G401 (cell line): Measurements from ENCODE around the gene DNAJB13. TPM values are rescaled to one million over a fixed set of nuclear protein-coding genes. Genes with fewer than 3 reads are reported as not detected.

Source experiments
- DNase-seq: peaks from one replicate; pipeline ENCODE4 v3.0.0-alpha.2; 2015; ENCODE audit warnings: low spot score
- in situ Hi-C: cut with HindIII; loops from 2 replicates; pipeline ENCODE4 v1.10.0; 2016; ENCODE audit warnings: low sequenced_read_pairs, mixed read lengths
- total RNA-seq: library from RNA; depleted of rRNA; stranded (reverse); fragments of >200 nt; shearing (Covaris generic); gene quantifications from 2 replicates; pipeline ENCODE4 v1.2.3, GENCODE V29; 2014

DNAJB13 gene
- total RNA-seq, 1 experiment from 2014 or later: 4.6 TPM

DNA sequence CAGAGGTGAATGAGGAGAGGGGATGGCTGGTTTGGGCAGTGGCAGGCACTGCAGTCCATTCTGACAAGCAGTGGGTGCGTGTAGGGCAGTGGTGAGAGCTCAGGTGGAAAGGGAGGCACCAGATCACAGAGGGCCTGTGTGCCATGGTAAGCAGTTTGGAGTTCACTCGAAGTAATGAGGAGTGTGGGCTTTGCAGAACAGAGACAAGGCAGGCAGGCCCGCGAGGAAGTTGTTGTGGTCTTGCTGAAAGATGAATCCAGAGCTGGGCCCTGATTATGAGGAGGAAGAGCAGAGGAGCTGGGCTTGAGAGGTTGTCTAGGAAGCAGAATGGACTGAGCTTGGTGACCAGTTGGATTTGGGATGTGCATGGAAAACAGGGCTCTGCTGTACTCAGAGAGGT lies 1.6 kb upstream of the DNAJB13 start:
- no peak for DNase-seq
- in situ Hi-C loops: no loop called here

DNA sequence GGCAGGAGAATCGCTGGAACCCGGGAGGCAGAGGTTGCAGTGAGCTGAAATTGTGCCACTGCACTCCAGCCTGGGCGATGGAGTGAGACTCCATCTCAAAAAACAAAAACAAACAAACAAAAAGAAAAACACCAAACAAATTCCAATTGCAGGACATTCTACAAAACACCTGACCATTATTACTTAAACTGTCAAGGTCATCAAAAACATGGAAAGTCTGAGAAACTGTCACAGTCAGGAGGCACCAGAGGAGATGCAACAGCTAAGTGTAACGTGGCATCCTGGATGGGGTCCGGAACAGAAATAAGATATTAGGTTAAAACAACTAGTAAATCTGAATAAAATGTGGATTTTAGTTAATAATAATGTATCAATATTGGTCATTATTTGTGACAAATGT lies 914 bp upstream of the DNAJB13 start:
- in situ Hi-C loops: no loop called here

DNA sequence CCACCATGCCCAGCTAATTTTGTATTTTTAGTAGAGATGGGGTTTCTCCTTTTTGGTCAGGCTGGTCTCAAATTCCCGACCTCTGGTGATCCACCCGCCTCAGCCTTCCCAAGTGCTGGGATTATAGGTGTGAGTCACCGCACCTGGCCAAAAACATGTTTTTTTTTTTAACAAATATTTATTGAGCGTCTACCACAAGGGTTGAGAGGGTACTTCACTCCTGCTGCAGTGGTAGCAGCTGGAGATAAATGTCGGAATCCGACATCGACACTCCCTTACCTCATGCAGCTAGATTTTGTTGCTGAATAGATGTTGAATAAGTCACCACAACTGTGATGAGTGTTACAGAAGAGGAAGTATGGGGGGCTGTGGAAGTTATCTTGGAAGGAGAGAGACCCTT lies 971 bp downstream of the DNAJB13 start:
- DNase-seq: no peak
- in situ Hi-C loops: no loop called here

More for the DNA sequence above, 914 bp upstream of the DNAJB13 start:
- no peak for DNase-seq

DNA sequence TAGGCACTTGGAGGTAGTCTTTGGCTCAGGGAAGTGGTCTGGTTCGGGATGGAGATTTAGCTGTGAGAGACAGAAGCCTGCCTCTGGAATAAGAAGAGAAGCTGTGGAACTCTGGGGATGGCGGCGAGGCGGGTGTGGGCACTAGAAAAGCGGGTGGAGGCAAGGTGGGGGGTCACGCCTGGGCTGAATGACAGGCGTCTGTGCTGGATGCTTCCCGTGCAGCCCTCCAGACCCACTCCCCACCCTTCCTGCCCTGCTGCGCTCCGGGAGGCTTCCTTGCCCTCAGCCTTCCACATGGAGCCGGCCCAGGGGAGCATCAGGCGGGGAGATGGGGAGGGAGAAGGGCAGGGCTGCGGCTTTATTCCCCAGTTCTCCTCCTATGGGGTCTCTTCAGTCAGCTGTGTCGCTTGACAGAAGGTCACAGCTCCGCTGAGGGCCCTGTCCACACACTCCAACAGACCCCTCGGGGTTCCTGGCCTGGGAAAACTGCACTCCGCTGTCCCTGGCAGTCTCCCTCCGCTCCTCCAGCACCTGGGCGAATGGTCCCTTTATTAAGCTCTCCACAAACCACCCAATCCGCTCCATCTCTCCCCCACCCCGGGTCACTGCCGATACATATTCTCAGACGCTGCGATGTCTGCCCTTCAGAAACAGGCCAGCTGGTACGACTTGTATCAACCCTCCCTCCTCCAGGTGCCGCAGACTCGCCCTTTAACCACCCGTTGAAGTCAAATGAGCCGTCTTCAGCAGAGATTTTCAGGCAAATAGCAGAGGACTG lies 6.2 kb downstream of the DNAJB13 start:
- DNase-seq: no peak
- in situ Hi-C loops: no loop called here

DNA sequence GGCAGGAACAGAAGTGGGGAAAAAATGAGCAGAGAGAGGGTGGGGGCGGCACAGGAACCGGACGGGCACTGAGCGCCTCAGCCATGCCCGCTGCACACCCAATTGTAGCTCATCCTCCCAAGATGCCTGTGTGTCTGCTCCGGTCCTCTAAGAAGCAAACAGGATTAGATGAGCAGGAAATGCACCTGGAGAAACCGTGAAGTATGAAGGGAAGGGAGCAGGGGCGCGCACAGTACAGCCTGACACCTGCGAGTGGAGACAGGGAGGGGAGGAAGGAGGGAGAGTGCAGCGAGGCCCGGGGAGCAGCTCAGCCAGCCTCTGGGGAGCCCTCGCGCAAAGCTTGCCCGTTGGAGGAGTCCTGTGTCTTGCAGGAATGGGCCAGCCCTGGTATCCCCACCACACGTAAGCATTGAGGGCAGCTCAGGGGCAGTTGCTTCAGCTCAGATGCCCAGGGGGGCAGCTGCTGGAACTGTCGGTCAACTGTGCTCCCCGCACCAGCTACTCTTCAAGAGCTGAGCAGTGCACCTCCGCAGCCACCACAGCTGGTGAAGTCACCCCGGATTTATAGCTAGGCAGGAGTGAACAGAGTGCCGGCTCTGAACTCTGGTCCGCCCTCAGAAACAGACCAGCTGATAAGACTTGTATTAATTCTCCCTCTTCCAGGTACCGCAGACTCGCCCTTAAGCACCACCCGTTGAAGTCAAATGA lies 7.0 kb downstream of the DNAJB13 start:
- in situ Hi-C loops: no loop called here

DNA sequence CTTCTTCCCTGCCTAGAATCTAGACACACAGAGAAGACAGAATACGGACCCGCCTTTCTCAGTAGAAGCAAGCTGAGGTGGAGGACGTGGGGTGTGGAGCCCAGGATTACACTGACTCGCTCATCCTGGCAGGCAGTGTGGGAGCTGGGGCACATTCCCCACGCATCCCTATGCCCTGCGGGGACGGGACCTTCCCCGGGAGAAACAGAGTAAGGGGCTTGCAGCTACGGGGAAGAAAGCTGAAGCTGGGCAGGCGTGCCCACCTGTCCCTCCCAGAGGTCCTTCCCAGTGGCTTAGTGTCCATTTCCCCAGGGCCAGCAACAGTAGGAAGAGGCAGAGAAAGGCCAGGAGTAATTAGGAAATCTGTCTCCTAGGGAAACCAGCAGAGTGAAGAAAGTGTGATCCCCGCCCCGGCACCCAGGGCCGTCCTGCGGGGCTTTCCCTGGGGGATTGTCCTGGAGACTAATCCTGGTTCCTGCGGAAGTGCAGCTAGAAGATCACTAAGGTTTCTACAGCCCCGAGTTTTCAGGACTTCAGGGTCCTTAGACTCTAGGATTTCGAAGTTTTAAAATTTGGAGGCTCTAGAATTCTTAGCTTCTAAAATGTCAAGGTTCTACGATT lies 7.8 kb downstream of the DNAJB13 start:
- no peak for DNase-seq
- in situ Hi-C loops: no loop called here

More for the DNA sequence above, 7.0 kb downstream of the DNAJB13 start:
- DNase-seq: no peak

DNA sequence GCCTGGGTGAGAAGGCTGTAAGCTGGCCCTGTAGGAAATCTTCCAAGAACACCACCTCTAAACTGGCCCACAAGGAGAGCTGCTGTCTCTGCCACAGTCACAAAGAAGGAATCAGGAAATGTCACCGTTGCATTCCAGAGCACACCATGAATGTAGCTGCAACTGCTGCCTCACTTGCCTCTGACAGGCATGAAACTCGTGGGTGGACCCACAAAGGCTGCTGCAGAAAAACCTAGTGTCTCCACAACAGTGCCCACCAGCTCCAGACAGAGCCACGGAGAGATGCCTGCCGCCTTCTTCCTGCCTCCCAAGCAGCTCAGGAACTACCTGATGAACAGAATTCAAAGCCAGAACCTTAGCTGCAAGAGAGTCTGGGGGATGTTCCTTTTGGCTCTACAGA lies 10.5 kb downstream of the DNAJB13 start:
- DNase-seq: no peak
- in situ Hi-C loops: no loop called here

DNA sequence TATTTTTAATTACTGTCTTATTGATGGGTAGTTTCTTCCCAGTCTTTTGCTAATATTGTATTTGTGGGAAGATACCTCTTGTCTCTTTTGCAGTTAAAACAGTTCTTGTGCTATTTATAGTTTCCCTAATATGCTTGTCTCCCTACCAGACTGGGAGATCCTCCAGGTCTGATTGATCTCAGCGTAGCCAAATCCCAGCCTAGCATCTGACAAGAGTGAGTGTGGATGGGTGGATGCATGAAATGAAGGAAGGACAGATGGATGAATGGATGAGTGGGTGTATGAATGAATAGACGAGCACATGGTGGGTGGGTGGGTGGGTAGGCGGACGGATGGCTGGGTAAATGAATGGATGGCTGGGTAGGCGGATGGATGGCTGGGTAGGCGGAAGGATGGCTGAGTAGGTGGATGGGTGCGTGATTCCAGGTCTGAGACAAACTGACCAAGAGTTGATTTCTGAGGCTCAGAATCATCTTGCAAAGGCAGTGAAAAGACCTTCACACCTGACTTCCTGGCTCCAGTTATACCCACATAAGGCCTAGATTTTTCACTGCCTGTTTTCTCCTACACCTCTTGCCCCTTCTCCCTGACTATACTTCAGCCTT lies 11.4 kb downstream of the DNAJB13 start:
- in situ Hi-C loops: no loop called here
- no peak for DNase-seq

DNA sequence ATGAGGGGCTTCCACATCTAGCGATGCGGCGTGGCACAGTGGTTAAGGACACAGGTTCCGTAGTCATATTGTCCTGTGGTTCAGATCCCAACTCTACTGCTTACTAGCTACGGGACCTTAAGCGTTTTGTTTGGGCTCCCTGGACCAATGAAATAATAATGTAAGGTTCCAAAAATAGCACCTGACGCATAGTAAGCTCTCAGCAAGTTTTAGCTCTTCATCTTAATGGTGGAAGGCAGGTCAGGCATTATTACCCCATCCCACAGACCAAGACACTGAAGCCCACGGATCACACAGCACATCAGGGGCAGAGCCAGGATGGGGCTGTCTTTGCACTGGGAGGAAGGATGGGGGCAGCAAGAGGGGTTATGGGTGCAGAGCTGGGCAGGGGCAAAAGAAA lies 13.0 kb downstream of the DNAJB13 start:
- in situ Hi-C loops: no loop called here

DNA sequence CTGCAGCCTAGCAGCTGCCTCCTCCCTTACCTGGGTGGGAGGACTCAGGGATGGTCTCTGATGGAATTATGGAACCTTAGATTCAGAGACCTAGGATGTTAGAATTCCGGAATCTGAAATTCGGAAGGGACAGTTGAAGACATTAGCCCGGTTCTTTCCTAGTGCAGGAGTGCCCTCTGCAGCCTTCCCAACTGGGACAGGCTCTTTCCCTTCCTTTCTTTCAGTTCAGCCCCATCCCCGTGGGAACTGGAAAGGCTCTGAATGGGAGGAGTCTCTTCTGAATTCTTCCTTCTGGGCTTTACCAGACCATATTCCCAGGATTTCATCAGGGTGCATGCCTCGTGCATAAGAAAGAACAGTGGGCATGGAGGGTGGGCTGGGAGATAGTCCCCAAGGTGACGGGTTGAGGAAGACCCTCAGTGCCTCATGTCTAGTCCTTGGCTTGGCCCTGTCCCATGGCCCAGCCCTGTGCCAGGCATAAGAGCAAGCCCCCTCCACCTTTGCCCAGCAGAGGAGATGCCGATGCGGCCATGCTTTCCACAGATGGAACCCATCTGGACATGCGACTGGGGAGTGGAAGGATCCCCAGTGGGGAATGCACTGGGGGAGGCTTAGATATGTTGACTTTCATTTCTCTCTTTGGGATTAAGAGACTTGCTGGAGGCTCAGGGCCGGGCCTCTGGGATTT lies 14.4 kb downstream of the DNAJB13 start:
- in situ Hi-C loops: no loop called here
- DNase-seq: peak; percentile 52

More for the DNA sequence above, 13.0 kb downstream of the DNAJB13 start:
- no peak for DNase-seq

DNA sequence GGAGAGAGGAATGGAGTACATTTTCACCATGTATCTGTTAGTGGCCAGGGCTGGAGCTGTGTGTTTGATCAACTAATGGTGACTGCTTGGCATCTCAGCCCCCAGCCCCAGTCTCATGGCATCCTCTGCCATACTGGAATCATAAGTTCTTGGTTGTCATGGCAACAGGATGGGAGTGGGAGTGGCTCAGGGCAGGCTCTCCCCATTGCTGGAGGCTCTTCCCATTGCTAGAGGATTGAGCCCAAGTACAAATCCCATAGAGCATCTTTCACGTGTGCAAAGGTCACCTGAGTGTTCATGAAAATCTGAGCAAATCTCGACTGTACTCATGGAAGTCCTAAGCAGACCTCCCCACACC lies 14.9 kb downstream of the DNAJB13 start:
- in situ Hi-C loops: no loop called here
- DNase-seq: no peak

DNA sequence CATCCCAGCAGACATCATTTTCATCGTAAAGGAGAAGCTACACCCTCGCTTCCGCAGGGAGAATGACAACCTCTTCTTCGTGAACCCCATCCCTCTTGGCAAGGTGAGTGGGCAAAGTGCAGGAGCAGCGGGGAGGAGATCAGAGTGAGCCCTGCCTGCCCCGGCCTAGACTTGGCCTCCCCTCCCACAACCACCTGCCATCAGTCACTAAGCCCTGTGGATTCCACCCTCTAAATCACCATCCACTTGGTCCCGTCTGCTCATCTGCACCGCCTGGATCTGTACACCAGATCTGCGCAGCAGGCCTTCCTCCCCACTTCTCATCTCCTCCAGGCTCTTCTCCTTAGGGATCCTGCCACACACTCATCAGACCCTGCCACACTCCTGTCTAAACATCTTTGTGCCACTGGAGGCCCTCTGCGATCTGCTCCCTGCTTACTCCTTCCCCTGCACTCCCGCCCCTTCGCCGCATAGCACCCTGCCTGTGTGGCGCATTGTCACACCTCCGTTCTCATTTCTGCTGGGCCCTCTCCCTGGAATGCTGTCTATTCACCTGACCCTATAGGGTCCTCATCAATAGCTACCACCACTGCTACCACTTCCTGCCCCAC lies 17.6 kb downstream of the DNAJB13 start:
- DNase-seq: no peak

DNA sequence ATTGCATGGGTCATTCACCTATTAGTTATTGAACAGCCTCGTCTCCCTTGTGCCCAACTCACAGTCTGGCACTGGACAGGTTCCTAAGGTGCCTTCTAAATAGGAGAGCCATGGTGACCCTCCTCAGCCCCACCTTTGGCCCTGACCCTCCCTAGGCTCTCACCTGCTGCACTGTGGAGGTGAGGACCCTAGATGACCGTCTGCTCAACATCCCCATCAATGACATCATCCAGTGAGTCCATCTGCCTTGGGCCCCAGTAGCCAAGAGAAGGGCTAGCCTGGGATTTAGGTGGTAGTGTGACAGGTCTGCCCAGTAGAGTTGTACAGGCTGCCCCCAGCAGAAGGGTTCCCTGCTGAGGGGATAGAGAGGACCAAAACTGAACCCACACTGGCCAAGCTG lies 18.3 kb downstream of the DNAJB13 start:
- no peak for DNase-seq
- in situ Hi-C loops: no loop called here

More for the DNA sequence above, 17.6 kb downstream of the DNAJB13 start:
- in situ Hi-C loops: no loop called here

DNA sequence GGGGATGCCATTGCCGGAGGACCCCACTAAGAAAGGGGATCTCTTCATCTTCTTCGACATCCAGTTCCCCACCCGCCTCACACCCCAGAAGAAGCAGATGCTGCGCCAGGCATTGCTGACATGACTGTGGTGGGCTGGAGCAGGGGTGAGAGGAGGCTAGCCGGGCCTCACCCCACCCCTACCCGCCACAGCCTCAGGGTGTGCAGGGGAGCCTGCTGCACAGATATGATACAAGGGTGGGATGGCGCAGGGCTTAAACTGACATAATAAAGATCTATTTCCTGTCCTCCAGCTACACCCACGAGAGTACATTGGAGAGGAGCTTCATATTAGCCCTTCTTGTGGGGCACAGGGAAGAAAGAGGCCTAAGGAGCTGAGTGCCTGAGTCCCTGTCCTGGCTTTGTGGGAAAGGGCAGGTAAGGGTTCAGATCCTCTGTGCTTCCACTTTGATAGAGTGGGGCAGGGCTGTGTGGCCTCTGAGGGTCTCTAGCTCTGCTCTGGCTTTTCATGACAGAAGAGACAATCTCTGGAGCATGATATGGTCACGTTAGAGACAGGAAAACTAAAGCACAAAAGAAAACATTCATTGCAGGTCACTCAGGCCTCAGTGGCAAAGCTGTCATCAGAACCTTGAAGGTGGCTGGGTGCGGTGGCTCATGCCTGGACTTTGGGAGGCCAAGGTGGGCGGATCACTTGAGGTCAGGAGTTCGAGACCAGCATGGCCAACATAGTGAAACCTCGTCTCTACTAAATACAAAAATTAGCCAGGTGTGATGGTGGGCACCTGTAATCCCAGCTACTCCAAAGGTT lies 19.4 kb downstream of the DNAJB13 start:
- no peak for DNase-seq
- in situ Hi-C loops: no loop called here

DNA sequence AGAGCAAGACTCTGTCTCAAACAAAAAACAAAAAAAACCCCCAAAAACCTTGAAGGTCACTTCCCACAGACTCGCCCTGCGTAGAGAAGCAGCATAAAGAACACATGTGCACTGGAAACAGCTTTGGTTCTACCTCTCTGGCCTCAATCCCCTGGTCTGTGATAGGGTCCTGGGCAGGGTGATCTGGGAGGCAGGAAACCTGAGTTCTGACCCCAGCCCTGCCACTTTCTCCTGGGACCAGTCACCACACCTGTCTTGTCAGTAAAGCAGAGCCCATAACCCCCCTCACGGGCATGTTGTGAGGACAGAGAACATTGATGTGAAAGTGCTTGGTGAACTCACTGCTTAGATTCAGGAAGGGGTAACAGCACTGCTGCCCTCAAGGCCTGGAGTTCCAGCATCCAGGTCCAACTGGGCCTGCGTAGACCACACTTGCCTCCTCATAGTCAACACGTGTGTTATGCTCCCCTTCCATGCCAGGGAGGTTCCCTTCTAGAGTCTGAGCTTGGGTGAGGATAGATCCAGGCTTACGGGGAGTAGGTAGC lies 20.4 kb downstream of the DNAJB13 start:
- no peak for DNase-seq
- in situ Hi-C loops: no loop called here

DNA sequence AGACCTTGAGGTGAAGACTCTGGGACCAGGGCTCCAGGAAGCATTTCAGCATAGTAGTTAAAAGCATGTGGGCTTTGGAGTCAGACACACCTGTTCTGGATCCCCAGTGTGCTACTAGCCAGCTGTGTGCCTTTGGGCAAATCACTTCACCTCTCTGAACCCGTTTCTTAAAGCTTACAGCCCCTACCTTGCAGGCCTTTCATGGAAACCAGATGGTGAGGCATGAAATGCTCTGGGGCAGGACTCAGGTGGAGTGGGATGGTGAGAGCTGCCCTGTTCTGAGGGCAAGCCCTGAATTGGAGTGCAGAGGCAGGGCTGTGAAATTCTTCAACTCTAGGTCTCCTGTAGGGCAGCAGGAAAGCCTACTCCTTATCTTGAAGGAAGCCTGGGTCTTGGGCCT lies 21.4 kb downstream of the DNAJB13 start:
- in situ Hi-C loops: no loop called here

DNA sequence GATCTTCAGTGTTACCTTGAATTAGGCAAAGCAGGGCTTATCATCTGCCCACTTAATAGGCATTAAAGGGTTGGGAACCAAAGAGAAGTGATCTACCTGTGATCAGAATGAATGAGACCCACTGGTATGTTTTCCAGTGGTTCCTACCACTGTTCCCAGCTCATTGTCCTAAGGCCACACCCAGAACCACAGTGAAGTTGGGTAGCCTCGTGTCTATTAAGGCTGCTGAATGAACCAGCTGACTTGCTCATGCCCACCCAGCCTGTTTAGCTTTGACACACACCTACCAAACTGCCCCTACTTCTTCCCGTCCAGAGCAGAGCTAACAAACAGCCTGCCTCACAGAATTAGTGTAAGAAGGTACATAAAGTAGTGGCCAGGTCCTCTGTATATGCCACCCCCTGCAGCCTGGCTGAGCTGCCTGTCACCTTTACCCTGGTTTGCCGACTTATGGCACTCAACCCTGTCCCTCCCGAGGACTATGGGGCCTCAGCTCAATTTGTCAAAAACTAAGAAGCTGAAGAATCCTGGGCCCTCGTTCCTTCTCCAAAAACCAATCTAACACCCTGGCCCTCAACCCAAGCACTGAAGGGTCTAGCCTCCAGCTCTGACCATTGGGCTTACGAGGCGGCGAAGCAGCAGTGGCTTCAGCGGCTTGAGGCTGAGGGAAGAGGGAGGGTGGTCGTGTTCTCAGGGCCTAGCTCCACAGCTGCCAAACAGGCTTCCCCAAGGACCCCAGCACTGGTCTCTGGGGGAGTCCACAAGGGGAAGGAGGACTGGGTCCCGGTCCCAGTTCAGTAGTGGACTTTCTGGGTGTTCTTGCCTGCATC lies 22.0 kb downstream of the DNAJB13 start:
- in situ Hi-C loops: no loop called here
- no peak for DNase-seq

More for the DNA sequence above, 21.4 kb downstream of the DNAJB13 start:
- DNase-seq: no peak
